Measurements from ENCODE around the gene RPL41.
A peak's percentile ranks its signal among the peaks of the same experiment; 100 is the strongest.

DNA sequence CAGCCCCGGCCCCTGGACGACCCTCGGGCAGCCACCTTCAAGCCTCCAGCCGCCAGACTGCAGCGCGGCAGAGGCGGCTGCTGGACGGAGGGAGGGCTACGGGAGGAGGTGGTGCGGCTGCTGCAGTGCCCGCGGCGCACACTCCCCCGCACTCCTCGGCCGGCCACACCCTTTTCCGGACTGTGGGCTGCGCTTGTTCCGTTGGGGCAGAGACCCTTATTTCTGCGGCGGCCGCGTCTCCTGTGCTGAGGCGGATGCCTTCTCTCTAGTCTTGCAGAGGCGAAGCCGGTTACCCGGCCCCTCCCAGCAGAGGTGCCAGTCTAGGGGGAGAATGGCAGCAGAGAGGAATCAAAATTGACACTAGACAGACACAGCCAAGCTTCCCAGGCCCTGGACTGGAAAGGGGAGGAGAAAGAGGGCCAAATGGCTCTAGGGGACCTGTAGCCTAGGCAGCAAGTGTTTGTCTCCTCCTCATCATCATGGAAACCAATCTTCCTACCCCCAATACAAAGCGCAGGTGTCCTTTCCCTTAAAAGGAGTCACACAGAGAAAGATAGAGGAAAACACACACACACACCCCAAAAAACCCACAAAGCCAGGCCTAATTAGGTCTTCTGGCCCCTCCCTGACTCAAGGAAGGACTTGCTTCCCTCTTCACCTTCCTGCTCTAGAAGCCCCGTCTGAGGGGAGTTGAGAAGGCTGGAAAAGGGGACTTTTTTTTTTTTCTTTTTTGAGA lies 12.9 kb downstream of the RPL41 start:
- TF ChIP-seq POLR2AphosphoS5 (IDR thresholded peaks at IDR 0.05; ENCODE audit: low read depth, low read length) = no peak
- TF ChIP-seq TAF1 (IDR thresholded peaks at IDR 0.05; ENCODE audit: low read depth, low read length) = 0 out of 2 replicates have a peak, but pooled peaks have one; percentile 27
- TF ChIP-seq POLR2A (IDR thresholded peaks at IDR 0.05; ENCODE audit: low read depth, low read length) = no peak
- no peak for TF ChIP-seq PAX5 (IDR thresholded peaks at IDR 0.05; ENCODE audit: insufficient read depth, low read length, severe bottlenecking)
